Measurements from ENCODE around the gene LYRM1.

LYRM1 gene

DNA sequence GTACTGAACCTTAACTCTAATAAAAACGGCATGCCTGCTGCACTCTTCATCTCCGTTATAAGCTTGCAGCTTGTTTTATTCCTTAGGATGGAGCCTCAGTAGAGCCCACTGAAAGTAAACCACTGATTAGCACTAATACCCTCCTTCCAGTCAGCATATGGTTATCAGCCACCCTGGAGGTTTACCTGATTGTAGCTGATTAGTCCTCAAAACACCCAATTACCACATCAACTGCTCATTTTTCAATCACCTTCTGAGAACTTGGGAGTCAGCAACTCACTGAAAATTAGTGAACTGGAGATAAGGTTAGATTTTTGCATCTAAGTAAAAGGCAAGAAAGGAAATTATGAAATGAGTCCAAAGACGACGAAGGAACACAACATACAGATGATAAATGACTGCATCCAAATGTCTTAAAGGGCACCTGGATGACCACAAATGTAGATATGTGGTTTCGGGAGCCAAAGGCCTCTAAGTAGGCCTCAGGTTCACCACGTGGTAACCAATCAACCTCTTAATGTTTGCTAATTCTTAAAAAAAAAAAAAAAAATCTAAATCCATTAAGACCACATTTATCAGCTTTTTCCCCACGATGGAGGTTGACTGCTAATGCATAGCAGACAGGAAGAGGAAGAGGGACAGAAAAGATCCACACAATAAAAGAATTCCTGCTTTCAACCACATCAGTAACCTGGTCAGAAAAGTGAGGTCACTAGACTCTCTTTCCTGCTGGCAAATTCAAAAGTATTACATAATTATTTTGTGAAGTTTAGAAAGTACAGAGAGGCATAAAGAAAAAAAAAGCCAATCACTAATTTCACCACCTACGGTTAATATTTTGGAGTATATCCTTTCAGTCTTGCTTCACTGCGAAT is 28.4 kb upstream of the LYRM1 start:
- no peak for DNase-seq (ENCODE audit: low read depth)

DNA sequence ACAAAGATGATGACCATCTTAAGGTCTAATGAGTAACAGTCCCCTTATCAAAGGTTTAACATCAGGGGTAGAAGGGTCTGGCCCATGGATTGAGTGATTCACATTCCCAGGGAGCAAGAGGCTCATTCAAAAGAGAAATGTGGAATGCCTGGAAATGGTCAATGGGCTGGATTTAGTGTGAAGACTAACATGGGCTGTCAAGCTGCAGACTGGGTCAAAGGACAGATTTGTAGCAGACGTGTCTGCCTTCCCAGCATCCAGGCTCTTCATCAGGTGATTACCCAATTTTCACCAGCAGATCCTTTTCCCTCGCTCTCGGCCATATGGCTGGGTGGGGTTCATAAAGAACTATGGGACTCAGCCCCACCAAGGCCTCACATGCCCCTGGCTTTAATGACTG is 27.2 kb upstream of the LYRM1 start:
- peak; percentile 70 for DNase-seq (ENCODE audit: low read depth)

DNA sequence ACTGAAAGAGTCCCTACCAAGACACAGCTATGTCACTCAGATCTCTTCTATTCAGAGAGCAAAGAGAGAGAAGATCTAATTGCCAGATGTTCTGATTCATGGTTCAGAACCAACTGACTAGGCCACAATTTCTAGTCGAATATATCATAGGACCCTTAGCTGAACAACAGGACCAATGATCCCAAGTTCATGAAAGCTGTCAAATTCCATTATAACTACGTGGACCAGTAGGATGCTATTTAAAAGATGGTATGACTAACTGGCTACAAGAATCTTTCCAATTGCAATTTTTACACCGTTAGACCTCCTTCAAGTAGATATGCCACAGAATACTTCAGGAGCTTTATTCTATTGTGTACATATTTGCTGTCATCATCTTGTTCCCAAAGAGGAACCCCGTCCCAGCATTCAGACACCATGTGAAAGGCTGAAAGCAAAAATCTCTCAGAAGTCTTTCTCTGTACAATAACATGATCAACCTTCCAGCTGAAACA is 26.4 kb upstream of the LYRM1 start:
- DNase-seq (ENCODE audit: low read depth): no peak

DNA sequence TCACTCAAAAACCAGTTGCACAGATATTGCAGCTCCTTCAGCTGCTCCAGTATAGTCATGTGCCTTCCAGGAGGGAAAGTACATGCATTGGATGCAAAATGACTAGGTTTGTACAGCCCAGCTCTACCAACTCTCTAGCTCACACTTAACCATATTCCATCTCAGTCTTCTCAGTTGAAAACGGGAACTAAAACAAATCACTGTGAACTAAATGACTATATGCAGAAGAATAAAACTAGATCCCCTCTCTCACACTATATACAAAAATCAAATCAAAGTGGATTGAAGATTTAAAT is 25.3 kb upstream of the LYRM1 start:
- no peak for DNase-seq (ENCODE audit: low read depth)

DNA sequence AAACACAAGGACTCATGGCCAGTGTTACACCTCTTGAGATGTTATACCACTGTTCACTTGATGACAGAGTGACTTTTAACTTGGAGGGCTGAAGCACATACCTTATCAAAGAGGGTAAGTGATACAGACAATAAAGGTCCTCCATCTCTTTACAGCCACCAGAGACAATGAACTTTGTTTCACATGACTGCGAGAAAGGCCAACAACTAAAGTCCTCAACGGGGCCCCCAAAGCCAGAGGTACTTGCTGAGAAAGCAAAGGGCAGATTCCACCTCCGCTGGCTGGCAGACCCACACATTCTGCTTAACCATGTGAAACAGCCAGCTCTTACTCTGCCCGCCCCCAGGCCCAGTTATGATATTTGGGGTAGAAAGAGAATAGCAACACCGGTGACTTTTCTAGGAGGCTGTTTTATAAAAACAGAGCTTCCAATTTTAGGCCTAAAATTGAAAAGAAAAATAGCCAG is 21.9 kb upstream of the LYRM1 start:
- no peak for DNase-seq (ENCODE audit: low read depth)

DNA sequence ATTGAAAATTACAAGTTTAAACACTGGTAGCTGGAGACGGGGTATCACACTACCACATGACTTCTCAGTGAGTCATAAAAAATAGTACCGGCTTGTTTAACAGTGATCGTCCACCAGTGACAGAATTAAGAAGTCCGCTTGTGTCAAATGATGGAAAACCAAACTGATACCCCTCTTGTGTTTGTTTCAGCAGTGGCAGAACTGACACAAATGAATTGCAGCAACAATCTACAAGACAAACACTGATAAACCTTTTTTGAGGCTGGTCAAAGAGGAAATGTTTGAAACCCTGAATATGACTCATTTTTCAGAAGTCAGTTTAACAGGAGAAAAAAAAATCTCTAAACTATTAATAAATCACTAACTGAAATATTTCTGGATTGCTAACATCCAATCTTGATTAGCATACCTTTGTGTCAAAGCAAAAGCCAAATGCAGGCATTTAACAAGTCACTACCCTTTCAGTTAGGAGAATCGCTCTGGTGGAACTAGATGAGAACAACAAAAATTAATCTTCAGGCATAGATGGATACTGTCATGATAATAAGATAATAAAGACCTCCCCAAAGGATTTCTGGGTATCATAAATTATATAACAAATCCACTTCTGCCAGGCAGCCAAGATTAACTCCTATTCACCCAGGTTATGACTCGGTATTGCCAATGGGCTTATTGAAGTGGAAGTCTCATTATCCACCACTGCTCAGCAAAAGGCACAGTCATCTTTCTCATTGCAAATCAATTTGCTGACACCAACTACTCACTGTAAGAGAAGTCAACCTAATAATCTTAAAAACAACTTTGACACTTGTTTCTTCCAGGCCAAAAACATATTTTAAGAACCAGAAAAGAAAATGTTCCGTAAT is 21.2 kb upstream of the LYRM1 start:
- peak; percentile 74 for DNase-seq (ENCODE audit: low read depth)

DNA sequence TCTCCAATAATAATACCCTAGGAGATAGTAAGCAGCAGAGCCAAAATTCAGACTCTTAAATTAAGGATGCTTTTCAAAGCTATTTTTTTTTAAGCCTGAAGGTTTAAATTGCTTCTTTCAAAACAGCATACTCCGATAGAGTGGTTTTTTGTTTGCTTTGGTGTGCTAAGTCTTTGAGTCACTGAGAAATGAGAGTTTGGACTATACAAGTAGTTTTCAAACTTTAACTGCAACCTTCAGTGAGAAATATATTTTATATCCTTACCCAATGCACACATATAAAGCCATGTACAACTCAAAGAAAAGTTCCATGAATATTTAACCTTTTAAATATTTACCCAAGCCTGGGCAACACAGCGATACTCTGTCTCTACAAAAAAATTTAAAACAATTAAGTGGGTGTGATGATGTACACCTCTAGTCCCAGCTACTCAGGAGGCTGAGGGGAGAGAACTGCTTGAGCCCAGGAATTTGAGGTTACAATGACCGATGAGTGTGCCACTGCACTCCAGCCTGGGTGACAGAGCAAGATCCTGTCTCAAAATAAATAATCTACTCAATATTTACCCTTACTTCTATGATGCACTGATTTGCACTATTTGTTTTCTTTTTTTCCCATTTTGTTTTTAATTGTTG is 19.6 kb upstream of the LYRM1 start:
- DNase-seq (ENCODE audit: low read depth): no peak

DNA sequence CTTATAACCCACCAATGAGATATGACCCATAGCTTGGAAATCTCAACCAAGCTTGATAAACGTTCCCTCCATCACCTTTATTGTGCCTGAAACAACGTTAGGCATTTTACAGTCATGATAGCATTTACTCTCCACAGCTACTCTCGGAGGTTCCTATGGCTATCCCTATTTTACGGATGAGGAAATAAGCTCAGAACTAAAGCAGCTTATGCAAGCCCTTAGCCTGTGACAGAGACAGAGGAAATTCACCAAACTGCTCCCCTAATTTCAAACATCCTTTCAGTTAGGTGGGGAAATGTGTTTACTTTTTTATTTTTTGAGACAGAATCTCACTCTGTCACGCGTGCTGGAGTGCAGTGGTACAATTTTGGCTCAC is 19.1 kb upstream of the LYRM1 start:
- no peak for DNase-seq (ENCODE audit: low read depth)

DNA sequence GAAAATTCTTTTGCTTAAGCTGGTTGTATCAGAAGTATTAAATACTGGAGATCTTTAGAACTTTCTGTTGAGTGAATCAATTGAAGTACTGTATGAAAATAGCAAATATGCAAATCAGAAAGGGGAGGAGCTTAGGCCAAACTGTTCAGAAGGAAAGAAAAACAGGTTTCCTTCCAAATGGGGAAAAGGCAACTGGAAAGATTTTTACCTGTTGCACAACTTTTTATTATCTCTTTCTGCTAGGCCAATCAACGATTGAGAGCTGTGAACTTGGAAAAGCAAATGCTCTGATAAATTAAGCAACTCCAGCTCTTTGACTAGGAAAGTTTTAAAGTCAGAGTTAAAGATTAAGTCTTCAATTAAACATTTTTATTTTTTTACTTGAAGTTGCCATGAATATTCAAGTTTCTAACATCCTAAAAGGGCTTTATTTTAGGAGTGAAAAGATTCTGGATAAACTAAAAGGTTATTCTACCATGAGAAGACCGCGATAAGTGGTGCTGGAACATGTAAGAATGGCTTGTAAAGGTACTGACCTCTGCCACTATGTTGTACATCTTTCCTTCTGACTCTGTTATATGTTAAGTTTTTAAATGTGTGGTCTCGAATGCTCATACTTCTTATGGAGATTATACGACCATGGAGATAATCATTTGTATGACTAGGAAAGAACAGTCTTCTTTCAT is 16.9 kb upstream of the LYRM1 start:
- peak; percentile 74 for DNase-seq (ENCODE audit: low read depth)

DNA sequence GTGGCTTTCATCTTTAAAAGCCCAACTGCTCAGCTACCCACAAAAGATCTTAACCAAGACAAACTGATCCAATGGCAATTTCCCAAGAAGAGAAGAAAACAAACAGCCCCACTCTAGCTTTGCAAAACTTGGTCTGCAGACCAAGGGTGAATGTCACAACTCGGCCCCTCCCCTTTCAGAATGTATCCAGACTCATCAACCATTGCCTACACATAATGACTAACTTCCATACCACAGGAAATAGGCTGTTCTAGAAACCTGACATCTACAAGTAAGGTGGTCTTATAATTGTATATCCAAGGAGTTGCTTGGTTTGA is 16.4 kb upstream of the LYRM1 start:
- DNase-seq (ENCODE audit: low read depth): peak; percentile 95

DNA sequence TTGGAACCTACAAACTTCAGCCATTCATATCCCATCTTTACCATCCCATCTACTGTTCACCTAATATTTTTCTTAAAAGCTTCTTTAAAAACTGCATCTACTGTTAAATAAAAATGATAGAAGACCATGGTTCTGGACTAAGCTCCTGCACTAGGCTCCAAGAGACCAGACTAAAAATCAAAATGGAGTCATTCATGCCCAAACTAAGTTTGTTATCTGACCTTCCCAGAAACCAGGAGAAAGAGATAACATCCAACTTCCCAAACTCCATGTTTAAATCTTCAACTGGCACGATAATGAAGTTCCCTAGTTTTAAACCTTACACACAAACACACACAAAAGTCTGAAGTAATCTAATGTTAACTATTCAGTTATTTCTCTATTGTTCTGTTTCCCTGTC is 14.3 kb upstream of the LYRM1 start:
- DNase-seq (ENCODE audit: low read depth): no peak

DNA sequence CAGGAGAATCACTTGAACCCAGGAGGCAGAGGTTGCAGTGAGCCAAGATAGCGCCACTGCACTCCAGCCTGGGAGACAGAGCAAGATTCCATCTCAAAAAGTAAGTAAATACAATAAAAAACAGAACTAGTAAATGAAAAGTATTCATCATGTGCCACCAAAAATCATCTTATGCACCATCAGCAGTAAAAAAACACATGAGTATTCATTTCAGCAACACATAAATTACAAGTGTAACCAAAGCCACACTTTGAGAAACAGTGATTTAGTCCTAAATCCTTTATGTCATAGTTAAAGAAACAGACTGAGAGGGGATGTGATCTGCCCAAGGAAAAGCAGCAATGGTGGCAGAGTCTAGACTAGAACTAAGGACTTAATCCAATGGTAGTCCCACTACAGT is 13.4 kb upstream of the LYRM1 start:
- DNase-seq (ENCODE audit: low read depth): no peak

DNA sequence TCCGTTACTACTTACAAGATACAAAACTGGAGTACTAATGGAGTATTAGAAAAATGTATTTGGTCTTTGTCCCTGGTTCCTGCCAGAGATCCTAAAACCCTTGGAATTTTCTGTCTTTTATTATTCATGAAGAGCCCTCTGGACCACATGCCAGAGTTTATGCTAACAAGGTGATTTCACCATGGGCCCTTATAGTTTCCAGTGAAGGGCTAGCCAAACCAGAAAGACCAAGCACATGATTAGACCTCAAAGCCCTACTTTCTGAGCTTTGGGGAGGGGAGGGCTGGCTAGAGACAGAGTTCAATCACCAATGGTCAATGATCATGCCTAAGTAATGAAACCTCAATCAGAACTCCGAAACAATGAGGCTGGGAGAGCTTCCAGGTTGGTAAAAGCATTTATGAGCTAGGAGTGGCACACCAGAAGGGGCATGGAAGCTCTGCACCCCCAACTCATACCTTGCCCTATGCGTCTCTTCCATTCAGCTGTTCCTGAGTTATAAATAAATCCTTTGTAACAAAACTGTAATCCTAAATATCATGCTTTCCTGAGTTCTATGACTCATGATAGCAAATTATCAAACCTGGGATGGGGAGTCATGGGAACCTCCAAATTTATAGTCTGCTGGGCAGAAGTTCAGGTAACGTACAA is 10.8 kb upstream of the LYRM1 start:
- DNase-seq (ENCODE audit: low read depth): no peak

DNA sequence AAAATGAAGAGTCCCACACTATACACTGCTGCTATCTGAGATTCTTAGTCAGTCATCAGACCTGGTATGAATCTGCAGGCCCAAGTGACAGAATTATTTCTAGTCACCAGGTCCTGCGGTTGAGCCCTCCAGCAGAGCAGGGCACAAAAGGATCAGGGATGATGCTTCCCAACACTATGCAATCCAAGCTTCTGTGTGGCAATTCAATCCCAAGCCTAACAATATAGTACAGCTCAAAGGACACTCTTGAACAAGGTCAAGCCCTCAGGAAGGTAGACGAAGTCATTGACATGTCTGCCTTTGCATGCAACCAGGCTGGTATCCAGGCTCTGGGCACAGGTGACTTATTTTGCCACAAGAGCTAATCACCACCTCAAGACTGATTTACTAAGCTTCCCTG is 6.2 kb upstream of the LYRM1 start:
- no peak for DNase-seq (ENCODE audit: low read depth)

DNA sequence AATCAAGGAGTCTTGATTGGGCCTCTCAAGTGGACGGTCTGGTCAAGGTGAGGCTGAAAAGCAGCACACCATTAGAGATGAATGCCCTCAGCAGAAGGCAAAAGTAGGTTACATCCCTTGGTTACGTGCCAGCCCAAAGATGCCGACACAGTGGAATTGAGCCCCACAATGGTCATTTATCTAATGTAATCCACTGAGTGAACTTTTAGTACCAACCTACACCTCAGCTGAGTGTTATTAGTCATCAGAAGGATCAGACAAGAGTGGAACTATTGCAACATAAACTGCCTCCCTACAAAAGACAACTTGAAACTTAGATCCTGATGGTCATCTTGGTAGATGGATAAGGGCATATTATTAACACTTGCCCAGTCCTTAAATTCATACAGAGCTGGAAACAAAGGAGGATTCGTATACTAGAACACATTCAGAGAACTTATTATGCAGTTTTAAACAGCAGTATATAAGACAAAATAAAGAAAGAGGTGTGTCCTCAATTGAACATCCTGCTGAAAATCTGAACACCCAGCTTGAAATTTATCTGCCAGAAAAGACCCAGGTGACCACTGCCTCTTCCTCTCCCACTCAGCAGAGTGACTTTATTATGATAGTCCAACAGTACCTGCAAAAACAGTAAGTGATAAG is 3.2 kb upstream of the LYRM1 start:
- peak; percentile 93 for DNase-seq (ENCODE audit: low read depth)

DNA sequence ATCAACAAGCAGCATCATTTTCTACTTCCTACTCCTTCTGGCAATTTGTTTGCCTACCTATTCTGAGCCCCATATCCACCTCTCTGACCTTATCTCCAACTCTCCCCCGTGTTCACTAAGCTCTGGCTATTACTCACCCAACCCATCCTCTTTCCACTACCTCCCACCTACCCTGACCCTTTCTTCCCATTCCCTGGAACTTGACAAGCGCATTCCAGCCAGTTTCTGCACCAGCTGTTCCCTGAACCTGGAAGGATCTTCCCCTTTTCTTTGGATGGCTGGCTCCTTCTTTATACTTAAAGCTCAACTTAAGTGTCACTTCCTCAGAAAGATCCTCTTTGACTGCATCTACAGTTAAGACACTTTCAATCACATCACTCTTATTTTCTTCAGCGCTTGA is 2.6 kb upstream of the LYRM1 start:
- DNase-seq (ENCODE audit: low read depth): peak; percentile 77

DNA sequence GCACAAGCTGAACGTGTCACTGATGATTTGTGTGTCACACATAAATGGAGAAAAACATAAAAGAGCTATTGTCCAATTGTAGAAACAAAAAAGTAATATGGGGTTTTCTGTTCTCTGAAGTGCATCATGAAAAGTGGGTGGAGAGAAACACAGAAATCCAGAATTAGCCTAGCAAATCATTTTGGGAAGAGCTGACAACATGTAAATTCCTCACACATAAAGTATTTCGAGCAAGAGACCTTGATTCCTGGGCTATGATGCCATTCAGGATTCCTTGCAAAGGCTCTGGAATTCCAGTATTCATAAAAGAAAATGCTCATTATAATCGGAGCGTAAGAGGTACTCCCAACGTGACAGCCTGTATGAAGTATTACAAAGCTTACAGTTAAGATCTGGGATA is 1.5 kb upstream of the LYRM1 start:
- peak; percentile 88 for DNase-seq (ENCODE audit: low read depth)

DNA sequence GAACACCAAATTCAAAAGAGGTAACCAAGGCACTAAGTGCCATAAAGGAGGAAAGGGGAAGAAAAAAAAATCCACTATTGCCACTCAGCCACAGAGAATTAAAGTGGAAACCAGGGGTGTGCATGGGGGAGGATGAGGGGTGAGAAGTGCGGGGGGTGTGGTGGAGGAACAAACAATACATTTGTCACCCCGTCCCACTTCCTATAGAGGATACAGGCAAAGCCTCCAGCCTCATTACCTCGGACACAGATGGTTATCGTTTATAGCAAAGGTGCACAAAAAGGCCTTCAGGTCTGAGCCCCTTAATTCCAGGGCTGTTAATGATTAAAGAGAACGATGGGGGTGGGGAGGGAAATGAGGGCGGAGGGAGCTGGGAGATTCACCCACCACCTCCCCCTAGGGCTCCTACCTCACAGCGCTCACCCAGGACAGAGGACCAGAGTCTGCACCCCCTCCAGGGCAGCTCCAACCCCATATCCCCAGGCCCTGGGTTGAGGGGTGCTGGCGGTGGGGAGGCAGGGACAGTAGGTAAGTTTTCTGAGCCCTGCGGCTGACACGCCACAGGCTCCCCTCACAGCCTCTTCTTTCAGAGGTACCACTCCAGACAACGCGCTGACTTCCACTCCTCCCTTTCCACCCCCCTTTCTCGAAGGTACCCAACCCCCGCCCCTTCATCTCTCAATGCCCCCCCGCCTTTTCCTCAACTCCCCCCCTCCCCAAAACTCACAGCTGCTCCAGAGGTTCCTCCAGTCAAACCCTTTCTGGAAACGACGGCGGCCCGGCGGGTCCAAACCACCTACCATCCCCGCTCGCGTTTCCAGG is 883 bp upstream of the LYRM1 start:
- no peak for DNase-seq (ENCODE audit: low read depth)

DNA sequence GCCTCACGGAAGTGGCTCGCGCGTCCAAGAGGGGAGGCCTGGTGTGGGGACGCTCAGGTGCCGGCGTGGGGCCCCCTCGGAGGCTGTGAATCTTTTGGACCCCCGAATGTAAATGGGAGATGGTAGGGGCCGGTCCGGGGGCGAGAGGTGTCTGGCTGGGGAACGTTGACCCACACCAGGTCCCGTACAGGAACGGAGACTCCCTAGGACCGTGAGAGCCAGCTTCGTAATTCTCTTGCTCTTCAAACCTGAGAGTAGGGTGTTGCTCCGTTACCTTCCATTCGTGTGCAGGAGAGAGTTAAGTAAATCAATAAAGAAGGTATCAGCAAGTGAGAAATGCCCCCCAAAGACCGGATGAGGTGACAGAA is 481 bp downstream of the LYRM1 start:
- no peak for DNase-seq (ENCODE audit: low read depth)

DNA sequence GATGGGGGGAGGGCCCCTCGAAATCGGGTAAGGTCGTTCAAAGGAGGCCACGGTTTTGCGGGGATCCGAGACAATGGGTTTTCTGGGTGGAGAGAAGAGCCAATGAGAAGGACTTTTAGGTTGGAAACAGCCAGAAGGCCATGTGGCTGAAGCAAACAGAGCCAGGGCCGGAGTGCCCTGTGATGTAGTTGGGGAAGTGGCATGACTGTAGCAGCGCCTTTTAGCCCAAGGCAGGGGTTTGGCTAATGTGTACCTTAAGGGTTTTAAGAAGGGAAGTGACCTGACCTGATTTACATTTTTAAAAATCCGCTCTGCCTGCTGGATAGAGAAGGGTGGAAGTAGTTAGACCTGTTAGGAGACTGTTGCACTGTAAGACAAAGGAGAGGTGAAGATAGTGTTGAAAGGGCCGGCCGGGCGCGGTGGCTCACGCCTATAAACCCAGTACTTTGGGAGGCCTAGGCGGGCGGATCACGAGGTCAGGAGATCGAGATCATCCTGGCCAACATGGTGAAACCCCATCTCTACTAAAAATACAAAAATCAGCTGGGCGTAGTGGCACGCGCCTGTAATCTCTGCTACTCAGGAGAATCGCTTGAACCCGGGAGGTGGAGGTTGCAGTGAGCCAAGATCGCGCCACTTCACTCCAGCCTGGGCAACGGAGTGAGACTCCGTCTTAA is 1.0 kb downstream of the LYRM1 start:
- no peak for DNase-seq (ENCODE audit: low read depth)

Data from amniotic epithelial cell (primary cell).